Measurements from ENCODE around the gene SLC45A2. TPM values are rescaled to one million over a fixed set of nuclear protein-coding genes. Genes with fewer than 3 reads are reported as not detected.

Gene SLC45A2
- total RNA-seq, 3 donors from 2014 or later, result not detected

DNA sequence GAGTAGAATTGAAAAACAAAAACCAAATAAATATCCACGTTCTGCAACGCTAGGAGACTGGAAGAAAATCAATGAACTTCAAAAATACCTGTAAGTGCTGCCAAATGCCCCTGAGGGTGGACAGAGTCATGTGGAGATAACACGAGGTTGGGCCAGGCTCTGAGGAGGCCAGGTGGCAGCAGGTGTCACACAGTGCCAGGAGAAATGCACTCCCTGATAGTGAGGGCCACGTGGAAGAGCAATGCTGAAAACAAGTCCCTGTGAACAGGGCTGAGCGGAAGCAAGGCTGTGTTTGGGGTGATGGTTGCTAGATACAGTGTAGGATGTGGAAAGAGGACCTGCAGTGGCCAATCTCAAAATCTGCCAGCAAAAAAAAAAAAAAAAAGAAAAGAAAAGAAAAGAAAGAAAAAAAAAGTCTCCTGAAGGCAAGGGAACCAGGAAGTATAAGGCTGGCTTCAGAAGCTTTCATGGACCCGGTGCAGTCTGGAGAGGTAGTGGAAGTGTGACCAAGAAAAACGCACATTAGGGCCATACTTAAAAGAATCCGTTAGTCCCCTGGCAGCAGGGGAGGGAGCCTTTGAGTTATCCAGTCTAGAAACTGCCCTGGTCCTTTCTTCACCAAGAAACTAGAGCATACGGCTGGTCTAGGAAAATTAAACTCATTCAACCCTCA is 41.7 kb upstream of the SLC45A2 start:
- no peak overlapping the region for H3K4me3 ChIP-seq
- H3K27me3 ChIP-seq, result no peaks in the 10 kb centered on the region
- no peaks in the 10 kb centered on the region for H3K36me3 ChIP-seq
- H3K27ac ChIP-seq, result no peak overlapping the region
- TF ChIP-seq POLR2AphosphoS5 (IDR thresholded peaks at IDR 0.05) (no peak), POLR2A (IDR thresholded peaks at IDR 0.05) (no peak)
- TF ChIP-seq, protein P1, sequence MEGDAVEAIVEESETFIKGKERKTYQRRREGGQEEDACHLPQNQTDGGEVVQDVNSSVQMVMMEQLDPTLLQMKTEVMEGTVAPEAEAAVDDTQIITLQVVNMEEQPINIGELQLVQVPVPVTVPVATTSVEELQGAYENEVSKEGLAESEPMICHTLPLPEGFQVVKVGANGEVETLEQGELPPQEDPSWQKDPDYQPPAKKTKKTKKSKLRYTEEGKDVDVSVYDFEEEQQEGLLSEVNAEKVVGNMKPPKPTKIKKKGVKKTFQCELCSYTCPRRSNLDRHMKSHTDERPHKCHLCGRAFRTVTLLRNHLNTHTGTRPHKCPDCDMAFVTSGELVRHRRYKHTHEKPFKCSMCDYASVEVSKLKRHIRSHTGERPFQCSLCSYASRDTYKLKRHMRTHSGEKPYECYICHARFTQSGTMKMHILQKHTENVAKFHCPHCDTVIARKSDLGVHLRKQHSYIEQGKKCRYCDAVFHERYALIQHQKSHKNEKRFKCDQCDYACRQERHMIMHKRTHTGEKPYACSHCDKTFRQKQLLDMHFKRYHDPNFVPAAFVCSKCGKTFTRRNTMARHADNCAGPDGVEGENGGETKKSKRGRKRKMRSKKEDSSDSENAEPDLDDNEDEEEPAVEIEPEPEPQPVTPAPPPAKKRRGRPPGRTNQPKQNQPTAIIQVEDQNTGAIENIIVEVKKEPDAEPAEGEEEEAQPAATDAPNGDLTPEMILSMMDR (IDR thresholded peaks at IDR 0.05), result no peak
- no peak for DNase-seq (ENCODE audit: low spot score in 2 of 2)
- no peaks in the 10 kb centered on the region for H3K4me1 ChIP-seq
- H3K9me3 ChIP-seq, result no peaks in the 10 kb centered on the region
- intact Hi-C loops (cut with DNase I; ENCODE audit: low total_unique reads), result no loop called here

DNA sequence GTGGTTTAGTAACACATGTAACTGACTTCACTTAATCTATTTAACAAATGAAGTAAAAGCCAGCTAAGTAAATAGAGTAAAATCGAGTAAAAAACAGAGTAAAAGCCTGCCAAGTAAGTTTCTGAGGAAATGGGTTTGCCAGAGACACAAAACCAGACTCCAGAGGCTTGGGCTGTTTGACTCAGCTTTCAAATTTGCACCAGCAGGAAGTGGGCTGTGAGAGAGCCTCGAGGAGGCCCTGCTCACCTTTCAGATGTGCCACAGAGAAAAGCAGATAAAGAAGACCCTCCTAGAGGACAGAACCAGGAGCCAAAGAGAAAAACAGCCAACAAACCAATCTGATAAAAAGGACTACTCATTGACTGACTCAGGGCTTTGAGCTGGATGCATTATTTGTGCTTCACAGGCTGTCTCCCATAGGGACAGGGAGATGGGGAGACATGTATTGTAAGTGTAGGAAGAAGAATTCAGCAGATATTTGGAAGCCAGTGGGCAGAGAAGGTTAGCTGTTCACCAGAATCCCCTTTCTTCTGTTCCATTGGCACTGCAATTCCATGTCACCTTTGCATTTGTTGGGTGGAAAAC is 37.7 kb upstream of the SLC45A2 start:
- no peak overlapping the region for H3K4me3 ChIP-seq
- H3K27ac ChIP-seq, result no peak overlapping the region
- intact Hi-C loops (cut with DNase I; ENCODE audit: low total_unique reads), result no loop called here
- DNase-seq (ENCODE audit: low spot score in 2 of 2), result no peak
- no peaks in the 10 kb centered on the region for H3K36me3 ChIP-seq
- H3K27me3 ChIP-seq, result no peaks in the 10 kb centered on the region
- TF ChIP-seq POLR2A (IDR thresholded peaks at IDR 0.05) (no peak), POLR2AphosphoS5 (IDR thresholded peaks at IDR 0.05) (no peak)
- TF ChIP-seq, protein P1 (IDR thresholded peaks at IDR 0.05), result no peak
- no peaks in the 10 kb centered on the region for H3K4me1 ChIP-seq
- no peaks in the 10 kb centered on the region for H3K9me3 ChIP-seq

DNA sequence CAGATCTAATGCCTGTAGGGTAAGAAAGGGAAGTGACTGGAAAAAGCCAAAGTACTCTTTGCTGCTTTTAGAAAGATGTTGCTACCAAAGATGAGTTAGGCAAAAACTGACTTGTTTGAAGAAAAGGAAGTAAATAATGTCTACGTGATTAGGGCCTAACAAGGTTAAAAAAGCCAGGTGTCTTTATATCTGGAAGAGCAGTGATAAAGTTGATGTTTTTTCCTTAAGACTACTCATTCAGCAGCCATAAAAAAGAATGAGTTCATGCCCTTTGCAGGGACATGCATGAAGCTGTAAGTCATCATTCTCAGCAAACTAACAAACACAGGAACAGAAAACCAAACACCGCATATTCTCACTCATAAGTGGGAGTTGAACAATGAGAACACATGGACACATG is 36.8 kb upstream of the SLC45A2 start:
- intact Hi-C loops (cut with DNase I; ENCODE audit: low total_unique reads), result no loop called here
- Histone ChIP-seq H3K4me3 (no peak overlapping the region), H3K9me3 (no peaks in the 10 kb centered on the region), H3K36me3 (no peaks in the 10 kb centered on the region), H3K4me1 (no peaks in the 10 kb centered on the region), H3K27me3 (no peaks in the 10 kb centered on the region), H3K27ac (no peak overlapping the region)
- no peak for DNase-seq (ENCODE audit: low spot score in 2 of 2)
- TF ChIP-seq POLR2A (IDR thresholded peaks at IDR 0.05) (no peak), POLR2AphosphoS5 (IDR thresholded peaks at IDR 0.05) (no peak)
- TF ChIP-seq, protein P1 (IDR thresholded peaks at IDR 0.05), result no peak

DNA sequence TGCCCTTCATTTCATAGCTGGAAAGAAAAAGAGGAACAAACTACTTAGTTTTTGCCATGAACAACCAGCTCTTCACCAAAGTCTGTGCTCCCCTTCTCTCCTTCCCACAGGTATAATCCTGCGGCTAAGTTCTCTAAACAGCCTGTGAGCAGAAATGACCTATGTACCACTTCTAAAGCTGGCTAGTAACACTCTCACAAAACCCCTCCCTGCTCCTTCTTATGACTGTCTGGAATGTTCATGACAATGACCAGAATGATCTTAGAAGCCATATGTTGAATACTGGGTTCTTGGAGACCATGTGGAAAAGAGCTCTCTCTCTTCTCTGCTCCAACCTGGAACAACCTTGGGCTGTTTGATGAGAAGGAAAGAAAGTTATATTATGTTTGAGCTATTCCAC is 36.2 kb upstream of the SLC45A2 start:
- Histone ChIP-seq H3K9me3 (no peaks in the 10 kb centered on the region), H3K36me3 (no peaks in the 10 kb centered on the region), H3K27ac (no peak overlapping the region), H3K4me3 (no peak overlapping the region), H3K27me3 (no peaks in the 10 kb centered on the region), H3K4me1 (no peaks in the 10 kb centered on the region)
- DNase-seq (ENCODE audit: low spot score in 2 of 2), result no peak
- no peak for TF ChIP-seq POLR2AphosphoS5 (IDR thresholded peaks at IDR 0.05)
- TF ChIP-seq, protein P1 (IDR thresholded peaks at IDR 0.05), result no peak
- TF ChIP-seq POLR2A (IDR thresholded peaks at IDR 0.05), result no peak
- intact Hi-C loops (cut with DNase I; ENCODE audit: low total_unique reads), result no loop called here

DNA sequence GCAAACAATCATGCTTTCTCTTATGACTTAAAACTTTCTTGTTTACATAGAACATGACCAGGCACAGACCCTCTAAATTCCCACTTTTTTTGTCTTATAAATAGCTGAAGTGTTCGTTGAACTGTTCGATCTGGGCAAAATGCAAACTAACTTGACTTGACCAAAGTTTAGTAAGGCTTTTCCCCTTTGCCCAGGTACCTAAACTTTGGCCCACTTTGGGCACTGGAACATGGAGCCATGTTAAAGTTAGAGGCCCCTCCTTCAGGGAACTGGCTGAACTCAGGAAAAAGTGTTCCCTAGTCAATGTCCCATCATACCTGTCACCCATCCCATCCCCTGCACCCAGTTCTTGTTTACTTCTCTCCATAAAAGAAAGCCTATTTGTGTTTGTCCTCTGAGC is 32.8 kb upstream of the SLC45A2 start:
- intact Hi-C loops (cut with DNase I; ENCODE audit: low total_unique reads), result no loop called here
- H3K27ac ChIP-seq, result no peak overlapping the region
- no peaks in the 10 kb centered on the region for H3K9me3 ChIP-seq
- H3K4me1 ChIP-seq, result no peaks in the 10 kb centered on the region
- DNase-seq (ENCODE audit: low spot score in 2 of 2), result no peak
- TF ChIP-seq POLR2A (IDR thresholded peaks at IDR 0.05) (no peak), POLR2AphosphoS5 (IDR thresholded peaks at IDR 0.05) (no peak)
- TF ChIP-seq, protein P1 (IDR thresholded peaks at IDR 0.05), result no peak
- no peaks in the 10 kb centered on the region for H3K36me3 ChIP-seq
- no peaks in the 10 kb centered on the region for H3K27me3 ChIP-seq
- H3K4me3 ChIP-seq, result no peak overlapping the region

All from breast epithelium (tissue), 4 donors.